HG03196 (cell line): ENCODE data around the gene JUP.

Experiments
- ATAC-seq: cut with Tn5 transposase; IDR thresholded peaks from one replicate; pipeline ENCODE4 v1.9.1; 2021; ENCODE audit not compliant: unreplicated experiment

Gene JUP

DNA sequence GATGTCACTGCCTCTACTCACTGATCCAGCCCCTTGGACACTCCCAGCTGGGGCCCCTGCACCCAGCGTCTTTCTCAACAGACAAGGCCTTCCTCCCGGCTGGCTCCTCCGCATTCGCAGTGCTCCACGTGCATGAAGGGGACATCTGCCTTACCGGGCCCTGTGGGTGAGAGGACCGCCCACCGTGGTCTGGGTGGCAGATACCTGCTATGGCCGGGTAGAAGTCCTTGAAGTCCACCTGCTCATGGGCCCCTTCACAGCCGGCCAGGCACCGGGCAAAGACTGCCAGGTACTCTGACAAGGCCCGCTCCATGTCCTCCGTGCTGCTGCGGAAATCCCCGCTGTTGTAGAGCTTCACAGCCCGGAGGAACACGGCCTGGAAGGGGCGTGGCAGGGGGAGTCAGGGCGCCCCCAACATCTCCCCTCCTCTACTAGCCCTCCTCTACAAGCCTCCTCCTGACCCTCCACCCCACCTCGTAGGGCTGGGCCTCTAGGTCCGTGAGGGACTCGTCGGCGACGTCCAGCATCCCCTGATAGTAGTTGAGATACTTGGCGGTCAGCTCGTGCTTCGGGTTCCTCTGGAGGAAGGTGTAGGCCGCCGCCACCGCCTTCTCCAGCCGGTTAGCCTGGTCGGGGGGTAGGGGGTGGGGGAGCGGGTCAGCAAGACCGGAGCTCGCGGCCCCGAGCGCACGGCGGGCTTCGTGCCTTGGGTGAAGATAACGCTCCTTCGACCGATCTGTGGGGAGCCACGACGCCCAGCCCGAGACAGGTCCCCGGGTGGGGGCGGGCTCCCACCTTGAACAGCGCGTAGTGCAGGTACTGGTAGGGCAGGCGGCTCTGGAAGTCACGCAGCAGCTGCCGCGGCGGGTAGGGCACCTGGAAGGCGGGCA is 24.4 kb upstream of the JUP start:
- no peak for ATAC-seq

DNA sequence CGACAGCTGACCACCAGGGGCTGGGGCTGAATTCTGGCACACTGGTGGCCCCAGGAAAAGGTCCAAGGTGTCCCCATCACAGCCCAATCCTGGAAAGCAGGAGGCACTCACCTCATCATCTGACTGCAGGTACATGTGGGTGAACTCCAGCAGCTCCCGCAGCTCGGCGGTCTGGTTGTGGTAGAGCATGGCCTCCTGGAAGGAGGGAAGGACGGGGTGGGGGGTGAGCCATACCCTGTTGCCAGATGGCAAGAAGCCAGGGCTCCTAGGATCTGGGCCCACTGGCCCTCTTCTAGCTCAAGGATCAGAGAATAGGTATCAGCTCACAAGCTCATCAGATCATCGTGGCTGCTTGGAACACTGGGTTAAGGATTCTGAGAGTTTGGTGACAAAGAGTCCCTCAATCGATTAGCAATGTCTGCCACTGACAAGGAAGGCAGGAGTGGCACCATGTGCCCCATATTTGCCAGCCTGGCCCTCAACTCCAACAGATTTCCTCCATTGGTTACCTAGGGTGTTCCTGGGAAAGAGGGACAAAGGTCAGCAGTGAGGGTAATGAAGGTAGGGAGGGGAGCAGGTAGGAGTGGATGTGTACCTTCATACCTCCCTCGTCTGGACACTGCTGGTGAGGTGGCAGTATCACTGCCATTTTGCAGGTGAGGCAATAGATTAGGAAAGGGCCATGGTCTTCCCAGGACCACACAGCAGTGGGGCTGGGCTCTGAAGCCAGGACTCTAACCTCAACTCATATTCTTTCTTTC is 20.4 kb upstream of the JUP start:
- ATAC-seq, result no peak

- ATAC-seq, result no peak
Measured at GRCh38 chr17:41803049-41804020, 16.8 kb upstream of the JUP start.

- ATAC-seq, result no peak
Measured at GRCh38 chr17:41801374-41802271, 15.1 kb upstream of the JUP start.

DNA sequence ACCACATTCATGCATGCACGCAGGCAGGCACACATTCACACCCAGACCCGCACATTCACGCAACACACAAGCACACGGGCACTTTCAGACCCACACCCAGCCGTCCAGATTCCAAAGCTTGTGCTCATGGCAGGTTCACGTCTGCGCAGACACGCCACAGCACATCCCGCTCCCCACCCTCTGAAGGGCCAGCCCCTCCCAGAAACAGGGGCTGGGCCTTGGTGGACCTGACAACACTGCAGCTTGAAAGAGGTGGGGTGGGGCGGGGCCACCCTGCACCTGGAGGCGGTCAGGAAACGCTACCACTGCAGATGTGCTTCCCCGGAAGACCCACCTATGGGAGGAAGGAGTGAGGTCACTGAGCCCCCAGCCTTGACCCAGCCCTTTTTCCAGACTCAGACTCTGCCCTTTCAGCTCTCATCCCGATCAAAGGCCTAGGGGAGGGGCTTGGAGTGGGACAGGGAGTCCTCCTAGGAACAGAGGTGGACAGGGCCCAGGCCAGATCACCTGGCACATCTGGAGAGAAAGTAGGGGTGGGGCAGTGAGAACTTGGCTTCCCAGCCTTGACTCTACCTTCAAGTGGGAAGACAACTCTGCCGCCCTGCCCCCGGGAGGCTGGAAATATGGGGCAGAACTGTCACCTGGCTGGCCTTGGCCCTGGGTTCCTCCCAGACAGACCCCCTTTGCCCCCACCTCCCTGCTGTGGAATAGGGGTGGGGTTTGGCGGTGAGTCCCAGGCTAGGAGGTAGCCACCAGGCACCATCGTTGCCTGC is 14.3 kb upstream of the JUP start:
- ATAC-seq, result no peak

DNA sequence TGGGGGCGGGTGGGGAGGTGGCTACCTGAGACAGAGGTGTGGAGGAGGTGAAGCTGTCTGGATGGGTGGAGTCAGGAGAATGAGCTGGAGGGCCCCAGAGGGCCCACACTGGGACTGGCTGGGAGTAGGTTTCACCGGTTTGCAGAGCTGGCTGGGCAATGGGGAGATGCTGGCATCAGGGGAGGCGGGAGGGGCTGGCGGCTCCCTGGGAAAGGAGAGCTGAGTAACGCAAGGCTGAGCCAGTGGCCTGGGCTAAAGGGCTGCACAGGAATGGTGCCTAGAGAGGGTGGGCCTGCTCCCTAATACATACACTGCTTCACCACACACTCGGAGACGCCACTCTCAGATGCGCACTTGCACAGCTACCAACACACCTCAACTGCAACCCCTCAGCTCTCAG is 12.9 kb upstream of the JUP start:
- no peak for ATAC-seq

- no peak for ATAC-seq
Measured at GRCh38 chr17:41797377-41797776, 10.9 kb upstream of the JUP start.

- ATAC-seq, result no peak
Measured at GRCh38 chr17:41796121-41796895, 9.8 kb upstream of the JUP start.

DNA sequence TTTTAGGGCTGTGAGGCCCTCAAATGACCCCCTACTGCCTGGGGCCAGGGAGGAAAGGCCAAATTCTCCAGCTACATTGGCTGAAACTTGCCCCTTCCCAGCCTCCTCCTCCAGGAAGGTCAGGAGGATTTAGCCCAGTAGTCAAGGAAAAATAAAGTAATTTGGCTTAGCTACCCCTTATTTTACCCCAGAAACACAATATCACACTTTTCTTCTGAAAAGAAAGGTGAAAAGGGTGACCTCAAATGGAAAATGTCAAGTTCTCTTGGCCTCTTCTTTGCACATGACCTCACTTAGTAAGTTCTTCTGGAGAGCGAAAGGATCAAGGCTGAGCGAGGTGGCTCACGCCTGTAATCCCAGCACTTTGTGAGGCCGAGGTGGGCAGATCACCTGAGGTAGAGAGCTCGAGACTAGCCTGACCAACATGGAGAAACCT is 8.0 kb upstream of the JUP start:
- ATAC-seq, result no peak

DNA sequence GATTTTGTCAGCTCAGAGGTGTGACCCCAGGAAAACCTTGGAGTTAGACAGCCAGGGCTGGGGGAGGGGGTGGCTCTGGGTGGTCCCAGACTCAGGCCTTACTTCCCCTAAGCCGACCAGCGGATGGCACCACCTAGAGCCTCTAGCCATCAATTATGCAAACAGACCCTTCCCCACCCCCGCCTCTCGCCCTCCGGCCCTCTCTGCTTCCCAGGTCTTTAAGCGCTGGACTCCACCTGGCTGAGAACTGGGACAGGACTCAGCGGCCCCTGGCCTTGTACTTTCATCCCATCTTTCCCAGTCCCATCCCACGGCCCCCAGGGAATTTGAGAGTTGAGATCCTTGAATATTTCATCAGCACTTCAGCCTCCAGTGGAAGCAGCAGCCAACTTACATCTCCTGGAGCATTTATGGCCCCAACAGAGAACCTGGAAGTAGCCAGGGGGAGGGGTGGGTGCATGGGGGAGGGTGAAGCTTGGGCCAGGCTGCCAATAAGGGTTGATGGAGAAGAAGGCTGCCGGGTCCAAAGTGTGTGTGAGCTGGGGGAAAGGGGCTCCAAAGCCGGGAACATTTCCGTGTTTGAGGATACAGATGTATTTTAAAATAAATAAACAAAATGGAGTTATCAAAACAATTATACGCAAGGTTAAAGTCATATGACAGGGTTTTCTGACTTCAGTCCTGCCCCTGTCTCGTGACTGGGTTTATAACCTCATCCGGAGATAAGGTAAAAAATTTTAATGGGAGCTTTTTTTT is 7.5 kb upstream of the JUP start:
- ATAC-seq, result no peak

GRCh38 chr17:41792845-41793783 is 6.6 kb upstream of the JUP start:
- no peak for ATAC-seq

DNA sequence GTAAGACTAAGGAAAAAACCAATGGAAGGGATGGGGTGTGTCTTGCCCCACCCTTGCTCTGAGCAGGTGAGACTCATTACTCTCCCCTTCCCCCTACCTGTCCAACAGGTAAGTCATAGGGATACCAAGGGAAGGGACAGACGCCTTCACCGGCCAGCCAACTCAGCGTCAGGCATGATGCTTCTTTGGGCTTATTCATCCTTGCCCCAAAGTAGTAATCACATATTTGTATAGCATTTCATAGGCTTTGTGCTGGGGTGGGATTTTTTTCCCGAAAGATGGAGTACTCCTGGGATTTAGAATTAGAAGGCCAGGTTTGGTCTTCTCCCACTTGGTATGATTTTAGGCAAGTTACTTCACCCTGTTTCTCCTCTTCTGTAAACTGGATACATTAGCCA is 509 bp upstream of the JUP start:
- no peak for ATAC-seq

GRCh38 chr17:41785859-41786226 is 668 bp downstream of the JUP start:
- ATAC-seq, result no peak

GRCh38 chr17:41785091-41785858 is 1.2 kb downstream of the JUP start:
- no peak for ATAC-seq

GRCh38 chr17:41784207-41784744 is 2.2 kb downstream of the JUP start:
- no peak for ATAC-seq

DNA sequence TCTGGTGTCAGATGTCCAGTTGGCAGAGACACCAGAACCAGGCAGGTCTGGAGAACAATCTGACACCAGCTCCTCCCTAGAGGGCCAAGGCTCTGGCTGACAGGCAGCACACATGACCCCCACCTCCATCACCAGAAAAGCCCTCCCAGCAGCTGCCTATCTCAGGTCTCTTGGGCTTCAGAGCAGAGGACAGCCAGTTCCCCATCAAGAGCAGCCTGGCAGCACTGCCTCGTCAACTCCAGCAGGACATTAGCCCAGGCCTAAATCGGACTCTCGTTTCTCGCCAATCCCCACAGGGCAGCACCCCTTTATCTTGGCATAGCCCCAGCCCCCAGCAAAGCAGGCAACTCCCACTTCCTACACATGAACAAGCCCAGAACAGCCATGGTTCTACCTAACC is 4.4 kb downstream of the JUP start:
- no peak for ATAC-seq
